ENCODE measurements around the gene AUNIP. TPM values are rescaled to one million over a fixed set of nuclear protein-coding genes. Genes with fewer than 3 reads are reported as not detected.
A peak's percentile ranks its signal among the peaks of the same experiment; 100 is the strongest.

The AUNIP gene
- total and polyA plus RNA-seq, 2 of the 8 experiments (the other 6 are each of a cell fraction or from before 2014, with no cell fraction given): 18.6 to 23.2 TPM

GRCh38 chr1:25797939-25798338 lies 61.3 kb downstream of the AUNIP start:
- H3K27me3 ChIP-seq (replicated peaks in 1 of 4; ENCODE audit: control insufficient read depth in 3 of 4, extremely low read depth in 1 of 4, insufficient read depth in 3 of 4, low read length in 3 of 4): peaks cover 0 to 2% (median under 1%) of the 10 kb centered on the region in 4 experiments; a peak in 3 of 7 replicates
- no peak overlapping the region for H2BK12ac ChIP-seq (ENCODE audit: low read depth, low read length)
- H3K4ac ChIP-seq (replicated peaks; ENCODE audit: insufficient read length, low read depth, low read length): no peak overlapping the region
- H2AFZ ChIP-seq (ENCODE audit: low read length): no peak overlapping the region
- H3K14ac ChIP-seq (ENCODE audit: insufficient read length): no peak overlapping the region
- H4K91ac ChIP-seq (replicated peaks; ENCODE audit: insufficient read length, low read length): no peak overlapping the region
- H4K5ac ChIP-seq (ENCODE audit: insufficient read length, low read depth, low read length): no peak overlapping the region
- no peak overlapping the region for H3K27ac ChIP-seq (ENCODE audit: low read depth, low read length)
- no peaks in the 10 kb centered on the region for H3K79me1 ChIP-seq (ENCODE audit: low read depth, low read length)
- no peak overlapping the region for H2BK5ac ChIP-seq (ENCODE audit: low read depth, low read length)
- H3K4me3 ChIP-seq (ENCODE audit: extremely low read depth in 1 of 4, insufficient read depth in 2 of 4, low read depth in 3 of 4, low read length in 4 of 4): no peak overlapping the region
- H3K9ac ChIP-seq (replicated peaks in 1 of 4; ENCODE audit: extremely low read depth in 1 of 4, low read depth in 3 of 4, low read length in 3 of 4): no peak overlapping the region
- H2BK15ac ChIP-seq (ENCODE audit: low read length): peak overlapping the region; percentile 13; the same call in 1 of the 2 replicates
- H3K4me1 ChIP-seq (replicated peaks in 1 of 4; ENCODE audit: control insufficient read depth in 3 of 4, insufficient read depth in 4 of 4, low read length in 3 of 4): peaks cover 4 to 14% (median 11%) of the 10 kb centered on the region in 4 experiments; a peak in 6 of 7 replicates
- peak overlapping the region; percentile 82; the same call in 1 of the 2 replicates for H2BK20ac ChIP-seq (ENCODE audit: low read length)
- H3K36me3 ChIP-seq (ENCODE audit: control insufficient read depth in 2 of 4, insufficient read depth in 4 of 4, low read length in 3 of 4): 0 out of 8 replicates have a peak, but pooled peaks cover 0 to 4% (median 0%) of the 10 kb centered on the region in 4 experiments
- DNase-seq (ENCODE audit: low read depth in 1 of 2, low spot score in 2 of 2) (peak in 1 of 2 experiments; percentile 84), FAIRE-seq (peak; percentile 55)
- peaks cover 0 to 4% of the 10 kb centered on the region in 2 experiments for H4K20me1 ChIP-seq (replicated peaks in 1 of 2; ENCODE audit: control insufficient read depth in 1 of 2, insufficient read depth in 2 of 2, low read length in 2 of 2)
- H2BK120ac ChIP-seq (replicated peaks; ENCODE audit: low read depth, low read length): no peak overlapping the region
- no peak overlapping the region for H3K56ac ChIP-seq (replicated peaks; ENCODE audit: insufficient read length, low read depth, low read length)
- no peaks in the 10 kb centered on the region for H3K9me3 ChIP-seq (ENCODE audit: insufficient read depth in 2 of 2, low read depth in 1 of 2, low read length in 1 of 2)
- WGBS, 2 experiments (ENCODE audit: extremely low coverage in 1 of 2, insufficient coverage in 1 of 2, insufficient read length in 1 of 2, insufficient replicate concordance in 2 of 2, low coverage in 1 of 2, low lambda C conversion rate in 2 of 2, missing lambda C conversion rate in 1 of 2): 61% methylated on average over 5 of the region's 8 CpGs; no CpG with 5 or more reads in 1 of the 2 experiments
- no peak overlapping the region for H3K23ac ChIP-seq (ENCODE audit: insufficient read length)
- ChIA-PET CTCF (ENCODE audit: partially characterized antibody) (interaction anchor here (0.6 to 8.3 kb wide), 46 partner anchors 11 to 333 kb away, joined by 3 to 83 read pairs (median 5); no protein-coding TSS in a partner anchor), POLR2A (ENCODE audit: partially characterized antibody) (interaction anchor here (1.0 to 1.4 kb wide), 4 partner anchors 12 to 225 kb away, joined by 3 to 6 read pairs (median 4); no protein-coding TSS in a partner anchor)
- no peaks in the 10 kb centered on the region for H3K79me2 ChIP-seq (ENCODE audit: control insufficient read depth in 1 of 2, insufficient read depth in 2 of 2, low read length in 2 of 2)
- H4K8ac ChIP-seq (ENCODE audit: extremely low read depth, insufficient read depth, low read length): no peak overlapping the region
- no peak overlapping the region for H3K18ac ChIP-seq (ENCODE audit: extremely low read depth, low read length)
- H3K23me2 ChIP-seq (ENCODE audit: low read depth, low read length): peaks cover 9% of the 10 kb centered on the region; the same call in 1 of the 2 replicates
- peak overlapping the region; percentile 79; the same call in 1 of the 2 replicates for H2AK5ac ChIP-seq (ENCODE audit: low read depth, low read length)
- no peak overlapping the region for H3K4me2 ChIP-seq (ENCODE audit: insufficient read depth in 1 of 2, low read depth in 2 of 2, low read length in 2 of 2)
- 0 out of 4 replicates have a peak, but pooled peaks of 1 of the 2 experiments have one; percentile 56 for TF ChIP-seq SIN3A (conservative IDR thresholded peaks at IDR 0.05 in 1 of 2, IDR thresholded peaks at IDR 0.05 in 1 of 2; ENCODE audit: low read depth in 1 of 2, low read length in 2 of 2)
- no peak for TF ChIP-seq SIRT6 (IDR thresholded peaks at IDR 0.05; ENCODE audit: low read length)
- TF ChIP-seq, protein P1, sequence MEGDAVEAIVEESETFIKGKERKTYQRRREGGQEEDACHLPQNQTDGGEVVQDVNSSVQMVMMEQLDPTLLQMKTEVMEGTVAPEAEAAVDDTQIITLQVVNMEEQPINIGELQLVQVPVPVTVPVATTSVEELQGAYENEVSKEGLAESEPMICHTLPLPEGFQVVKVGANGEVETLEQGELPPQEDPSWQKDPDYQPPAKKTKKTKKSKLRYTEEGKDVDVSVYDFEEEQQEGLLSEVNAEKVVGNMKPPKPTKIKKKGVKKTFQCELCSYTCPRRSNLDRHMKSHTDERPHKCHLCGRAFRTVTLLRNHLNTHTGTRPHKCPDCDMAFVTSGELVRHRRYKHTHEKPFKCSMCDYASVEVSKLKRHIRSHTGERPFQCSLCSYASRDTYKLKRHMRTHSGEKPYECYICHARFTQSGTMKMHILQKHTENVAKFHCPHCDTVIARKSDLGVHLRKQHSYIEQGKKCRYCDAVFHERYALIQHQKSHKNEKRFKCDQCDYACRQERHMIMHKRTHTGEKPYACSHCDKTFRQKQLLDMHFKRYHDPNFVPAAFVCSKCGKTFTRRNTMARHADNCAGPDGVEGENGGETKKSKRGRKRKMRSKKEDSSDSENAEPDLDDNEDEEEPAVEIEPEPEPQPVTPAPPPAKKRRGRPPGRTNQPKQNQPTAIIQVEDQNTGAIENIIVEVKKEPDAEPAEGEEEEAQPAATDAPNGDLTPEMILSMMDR (IDR thresholded peaks at IDR 0.05; ENCODE audit: control extremely low read depth in 1 of 3, insufficient read depth in 1 of 3, low read depth in 1 of 3, low read length in 3 of 3): peak; percentile 87 to 90 (median 89)
- peak; percentile 57 to 74 for TF ChIP-seq RAD21 (IDR thresholded peaks at IDR 0.05 in 1 of 2, conservative IDR thresholded peaks at IDR 0.05 in 1 of 2; ENCODE audit: low read depth in 2 of 2, low read length in 2 of 2)

Measured in H1 (cell line).